ENCODE results near the gene PLK4.

PLK4 gene

GRCh38 chr4:127880763-127881562, at the start of gene PLK4:
TSS of gene PLK4 (plus strand) at chr4:127880893. CDS start at chr4:127881135, 242 bp downstream.
- ATAC-seq: peak; percentile 93
- TF ChIP-seq TOX (CRISPR knock-in tag; IDR thresholded peaks at IDR 0.05; ENCODE audit: borderline replicate concordance): no peak
- TF ChIP-seq ZC3H10 (CRISPR knock-in tag; IDR thresholded peaks at IDR 0.05): no peak
- TF ChIP-seq PATZ1 (CRISPR knock-in tag; IDR thresholded peaks at IDR 0.05; ENCODE audit: borderline replicate concordance): no peak
- TF ChIP-seq ARNTL (CRISPR knock-in tag; IDR thresholded peaks at IDR 0.05; ENCODE audit: borderline replicate concordance, low read depth): no peak
- TF ChIP-seq POU6F1 (CRISPR knock-in tag; IDR thresholded peaks at IDR 0.05; ENCODE audit: borderline replicate concordance, low read depth): no peak
- TF ChIP-seq ZFP30 (CRISPR knock-in tag; IDR thresholded peaks at IDR 0.05): no peak
- TF ChIP-seq CSRNP3 (CRISPR knock-in tag; IDR thresholded peaks at IDR 0.05): no peak
- TF ChIP-seq CREB5 (CRISPR knock-in tag; IDR thresholded peaks at IDR 0.05; ENCODE audit: low read depth): no peak

GRCh38 chr4:127832585-127832984, 48.1 kb upstream of the PLK4 start:
- no peak for TF ChIP-seq CSRNP3 (CRISPR knock-in tag; IDR thresholded peaks at IDR 0.05)
- no peak for TF ChIP-seq ISL1 (CRISPR knock-in tag; IDR thresholded peaks at IDR 0.05)
- no peak for TF ChIP-seq GLIS3 (CRISPR knock-in tag; IDR thresholded peaks at IDR 0.05)
- TF ChIP-seq RARB (CRISPR knock-in tag; IDR thresholded peaks at IDR 0.05): no peak
- TF ChIP-seq PPARA (CRISPR knock-in tag; IDR thresholded peaks at IDR 0.05; ENCODE audit: borderline replicate concordance): no peak
- no peak for TF ChIP-seq TCF4 (CRISPR knock-in tag; IDR thresholded peaks at IDR 0.05; ENCODE audit: borderline replicate concordance)
- TF ChIP-seq OSR1 (CRISPR knock-in tag; IDR thresholded peaks at IDR 0.05): no peak
- no peak for TF ChIP-seq CSDC2 (CRISPR knock-in tag; IDR thresholded peaks at IDR 0.05)
- TF ChIP-seq ZNF8 (CRISPR knock-in tag; IDR thresholded peaks at IDR 0.05): no peak
- TF ChIP-seq ZFP30 (CRISPR knock-in tag; IDR thresholded peaks at IDR 0.05): no peak
- no peak for TF ChIP-seq PATZ1 (CRISPR knock-in tag; IDR thresholded peaks at IDR 0.05; ENCODE audit: borderline replicate concordance)
- no peak for ATAC-seq

GRCh38 chr4:127843704-127844600, 36.7 kb upstream of the PLK4 start:
- no peak for ATAC-seq
- TF ChIP-seq ARNTL (CRISPR knock-in tag; IDR thresholded peaks at IDR 0.05; ENCODE audit: borderline replicate concordance, low read depth): no peak
- TF ChIP-seq CREB5 (CRISPR knock-in tag; IDR thresholded peaks at IDR 0.05; ENCODE audit: low read depth): no peak
- no peak for TF ChIP-seq TCF4 (CRISPR knock-in tag; IDR thresholded peaks at IDR 0.05; ENCODE audit: borderline replicate concordance)
- no peak for TF ChIP-seq ZFP30 (CRISPR knock-in tag; IDR thresholded peaks at IDR 0.05)
- no peak for TF ChIP-seq OSR1 (CRISPR knock-in tag; IDR thresholded peaks at IDR 0.05)
- TF ChIP-seq ZNF70 (CRISPR knock-in tag; IDR thresholded peaks at IDR 0.05): no peak
- no peak for TF ChIP-seq TSHZ2 (CRISPR knock-in tag; IDR thresholded peaks at IDR 0.05)
- TF ChIP-seq SNAI2 (CRISPR knock-in tag; IDR thresholded peaks at IDR 0.05): no peak
- no peak for TF ChIP-seq ZNF565 (CRISPR knock-in tag; conservative IDR thresholded peaks at IDR 0.05; ENCODE audit: low read depth)
- TF ChIP-seq GLIS3 (CRISPR knock-in tag; IDR thresholded peaks at IDR 0.05): no peak

Data from SK-N-SH treated with all-trans-retinoic acid at 6 μM for 48 hours (cell line).